Measurements from ENCODE around the gene CACNB2.
"Not testable (repeated sequence)": the region's sequence is repeated elsewhere in the genome, so short reads cannot be mapped to it uniquely, and the experiment has no call there.

The CACNB2 gene

DNA sequence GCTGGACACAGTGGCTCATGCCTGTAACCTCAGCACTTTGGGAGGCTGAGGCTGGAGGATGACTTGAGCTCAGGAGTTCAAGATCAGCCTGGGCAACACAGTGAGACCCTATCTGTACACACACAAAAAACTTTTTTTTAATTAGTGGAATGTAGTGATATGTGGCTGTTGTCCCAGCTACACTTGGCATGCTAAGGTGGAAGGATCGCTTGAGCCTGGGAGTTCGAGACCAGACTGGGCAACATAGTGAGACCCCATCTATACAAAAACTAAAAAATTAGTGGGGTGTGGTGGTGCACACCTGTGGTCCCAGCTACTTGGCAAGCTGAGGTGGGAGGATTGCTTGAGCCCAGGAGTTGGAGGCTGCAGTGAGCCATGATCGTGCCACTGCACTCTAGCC is 68.0 kb downstream of the CACNB2 start:
- H3K18ac ChIP-seq (ENCODE audit: low read depth in 1 of 2, low read length in 2 of 2); H3K4ac ChIP-seq (ENCODE audit: low read depth in 1 of 2, low read length in 2 of 2); H3K4me2 ChIP-seq (ENCODE audit: low read length, poor library complexity, severe bottlenecking); H3K4me3 ChIP-seq (ENCODE audit: insufficient read depth in 1 of 2, low read depth in 1 of 2, low read length in 2 of 2); H3K27ac ChIP-seq (ENCODE audit: low read length, poor library complexity, severe bottlenecking); H2AFZ ChIP-seq (ENCODE audit: low read depth, low read length); H2BK5ac ChIP-seq (ENCODE audit: low read depth, low read length, poor library complexity, severe bottlenecking); H3K9ac ChIP-seq (ENCODE audit: low read length); H4K91ac ChIP-seq (ENCODE audit: low read length); H2AK5ac ChIP-seq (ENCODE audit: low read length, severe bottlenecking); H3K79me1 ChIP-seq (replicated peaks; ENCODE audit: low read length, poor library complexity, severe bottlenecking); H3K14ac ChIP-seq (ENCODE audit: low read length in 2 of 2); H3K23ac ChIP-seq (ENCODE audit: low read length in 2 of 2); H3K36me3 ChIP-seq (ENCODE audit: control insufficient read depth in 1 of 2, insufficient read depth in 2 of 2, low read depth in 1 of 2, low read length in 2 of 2); H2BK15ac ChIP-seq (ENCODE audit: low read depth, poor library complexity, severe bottlenecking); H2BK120ac ChIP-seq (ENCODE audit: low read depth, low read length); DNase-seq; H2BK12ac ChIP-seq (ENCODE audit: low read length in 2 of 2); H3K4me1 ChIP-seq (ENCODE audit: control insufficient read depth, insufficient read depth, low read depth, low read length); H3K9me3 ChIP-seq (ENCODE audit: control insufficient read depth, low read length); H4K8ac ChIP-seq (ENCODE audit: low read length); H3K27me3 ChIP-seq (ENCODE audit: control insufficient read depth in 1 of 2, insufficient read depth in 1 of 2, low read length in 2 of 2): not testable (repeated sequence)
- WGBS = 94% methylated on average over 2 of the region's 3 CpGs

- Histone ChIP-seq H3K27ac (ENCODE audit: low read length, poor library complexity, severe bottlenecking) (no peak overlapping the region), H4K8ac (ENCODE audit: low read length) (no peak overlapping the region), H3K27me3 (ENCODE audit: control insufficient read depth in 1 of 2, insufficient read depth in 1 of 2, low read length in 2 of 2) (peaks cover 4 to 10% of the 10 kb centered on the region in 2 experiments), H3K4me2 (ENCODE audit: low read length, poor library complexity, severe bottlenecking) (no peak overlapping the region), H3K18ac (ENCODE audit: low read depth in 1 of 2, low read length in 2 of 2) (no peak overlapping the region), H3K9me3 (ENCODE audit: control insufficient read depth, low read length) (no peaks in the 10 kb centered on the region), H2BK15ac (ENCODE audit: low read depth, poor library complexity, severe bottlenecking) (no peak overlapping the region), H2AK5ac (ENCODE audit: low read length, severe bottlenecking) (no peak overlapping the region), H3K23ac (ENCODE audit: low read length in 2 of 2) (no peak overlapping the region), H3K14ac (ENCODE audit: low read length in 2 of 2) (no peak overlapping the region), H3K4me1 (ENCODE audit: control insufficient read depth, insufficient read depth, low read depth, low read length) (no peaks in the 10 kb centered on the region), H2AFZ (ENCODE audit: low read depth, low read length) (no peak overlapping the region), H3K4ac (ENCODE audit: low read depth in 1 of 2, low read length in 2 of 2) (no peak overlapping the region), H2BK12ac (ENCODE audit: low read length in 2 of 2) (no peak overlapping the region), H3K36me3 (ENCODE audit: control insufficient read depth in 1 of 2, insufficient read depth in 2 of 2, low read depth in 1 of 2, low read length in 2 of 2) (no peaks in the 10 kb centered on the region), H3K79me1 (replicated peaks; ENCODE audit: low read length, poor library complexity, severe bottlenecking) (no peaks in the 10 kb centered on the region), H2BK5ac (ENCODE audit: low read depth, low read length, poor library complexity, severe bottlenecking) (no peak overlapping the region), H4K91ac (ENCODE audit: low read length) (no peak overlapping the region), H2BK120ac (ENCODE audit: low read depth, low read length) (no peak overlapping the region), H3K4me3 (ENCODE audit: insufficient read depth in 1 of 2, low read depth in 1 of 2, low read length in 2 of 2) (no peak overlapping the region), H3K9ac (ENCODE audit: low read length) (no peak overlapping the region)
- WGBS = 42% methylated on average over 2 of the region's 2 CpGs
- no peak for DNase-seq
These were observed 69.0 kb downstream of the CACNB2 start for GRCh38 chr10:18209241-18209640.

DNA sequence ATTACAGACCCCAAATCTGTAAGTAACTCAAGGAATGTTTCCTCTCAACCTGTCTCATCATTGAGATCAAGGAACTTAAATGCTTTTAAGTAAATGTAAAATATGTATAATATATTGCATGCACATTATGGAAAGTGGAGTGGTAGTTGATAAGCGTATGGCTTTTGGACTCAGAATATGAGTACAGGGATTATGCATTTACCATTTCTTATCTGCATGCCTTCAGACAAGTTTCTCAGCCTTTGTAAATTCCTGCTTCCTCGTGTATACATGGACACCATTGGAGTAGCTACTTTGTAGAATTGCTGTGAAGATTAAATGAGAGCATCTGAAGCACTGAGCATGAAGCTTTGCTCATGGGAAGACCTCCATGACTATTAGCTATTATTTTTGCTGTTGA is 70.5 kb downstream of the CACNB2 start:
- H2AK5ac ChIP-seq (ENCODE audit: low read length, severe bottlenecking) = no peak overlapping the region
- no peaks in the 10 kb centered on the region for H3K9me3 ChIP-seq (ENCODE audit: control insufficient read depth, low read length)
- no peak overlapping the region for H2BK5ac ChIP-seq (ENCODE audit: low read depth, low read length, poor library complexity, severe bottlenecking)
- no peak overlapping the region for H3K18ac ChIP-seq (ENCODE audit: low read depth in 1 of 2, low read length in 2 of 2)
- no peak for DNase-seq
- no peaks in the 10 kb centered on the region for H3K4me1 ChIP-seq (ENCODE audit: control insufficient read depth, insufficient read depth, low read depth, low read length)
- H2BK15ac ChIP-seq (ENCODE audit: low read depth, poor library complexity, severe bottlenecking) = no peak overlapping the region
- H2BK12ac ChIP-seq (ENCODE audit: low read length in 2 of 2) = no peak overlapping the region
- no peak overlapping the region for H4K91ac ChIP-seq (ENCODE audit: low read length)
- H2BK120ac ChIP-seq (ENCODE audit: low read depth, low read length) = no peak overlapping the region
- H3K4me2 ChIP-seq (ENCODE audit: low read length, poor library complexity, severe bottlenecking) = no peak overlapping the region
- WGBS = 93% methylated on average over 1 of the region's 2 CpGs
- no peak overlapping the region for H3K4me3 ChIP-seq (ENCODE audit: insufficient read depth in 1 of 2, low read depth in 1 of 2, low read length in 2 of 2)
- no peak overlapping the region for H3K23ac ChIP-seq (ENCODE audit: low read length in 2 of 2)
- H3K79me1 ChIP-seq (replicated peaks; ENCODE audit: low read length, poor library complexity, severe bottlenecking) = no peaks in the 10 kb centered on the region
- H3K4ac ChIP-seq (ENCODE audit: low read depth in 1 of 2, low read length in 2 of 2) = no peak overlapping the region
- no peaks in the 10 kb centered on the region for H3K36me3 ChIP-seq (ENCODE audit: control insufficient read depth in 1 of 2, insufficient read depth in 2 of 2, low read depth in 1 of 2, low read length in 2 of 2)
- H3K27ac ChIP-seq (ENCODE audit: low read length, poor library complexity, severe bottlenecking) = no peak overlapping the region
- H3K9ac ChIP-seq (ENCODE audit: low read length) = no peak overlapping the region
- H3K27me3 ChIP-seq (ENCODE audit: control insufficient read depth in 1 of 2, insufficient read depth in 1 of 2, low read length in 2 of 2) = peaks cover 4 to 10% of the 10 kb centered on the region in 2 experiments
- no peak overlapping the region for H3K14ac ChIP-seq (ENCODE audit: low read length in 2 of 2)
- H2AFZ ChIP-seq (ENCODE audit: low read depth, low read length) = no peak overlapping the region
- no peak overlapping the region for H4K8ac ChIP-seq (ENCODE audit: low read length)

- DNase-seq = no peak
- no peak overlapping the region for H4K91ac ChIP-seq (ENCODE audit: low read length)
- H3K27ac ChIP-seq (ENCODE audit: low read length, poor library complexity, severe bottlenecking) = no peak overlapping the region
These were observed 71.6 kb downstream of the CACNB2 start for GRCh38 chr10:18211862-18212261.

More at GRCh38 chr10:18211862-18212261, 71.6 kb downstream of the CACNB2 start:
- Histone ChIP-seq H3K4me2 (ENCODE audit: low read length, poor library complexity, severe bottlenecking) (no peak overlapping the region), H3K23ac (ENCODE audit: low read length in 2 of 2) (no peak overlapping the region), H2BK120ac (ENCODE audit: low read depth, low read length) (no peak overlapping the region), H3K4me1 (ENCODE audit: control insufficient read depth, insufficient read depth, low read depth, low read length) (no peaks in the 10 kb centered on the region), H3K18ac (ENCODE audit: low read depth in 1 of 2, low read length in 2 of 2) (no peak overlapping the region), H4K8ac (ENCODE audit: low read length) (no peak overlapping the region), H2AFZ (ENCODE audit: low read depth, low read length) (no peak overlapping the region), H3K36me3 (ENCODE audit: control insufficient read depth in 1 of 2, insufficient read depth in 2 of 2, low read depth in 1 of 2, low read length in 2 of 2) (no peaks in the 10 kb centered on the region), H2BK15ac (ENCODE audit: low read depth, poor library complexity, severe bottlenecking) (no peak overlapping the region), H2BK12ac (ENCODE audit: low read length in 2 of 2) (no peak overlapping the region), H3K9ac (ENCODE audit: low read length) (no peak overlapping the region), H3K14ac (ENCODE audit: low read length in 2 of 2) (no peak overlapping the region), H3K79me1 (replicated peaks; ENCODE audit: low read length, poor library complexity, severe bottlenecking) (no peaks in the 10 kb centered on the region), H3K4ac (ENCODE audit: low read depth in 1 of 2, low read length in 2 of 2) (no peak overlapping the region), H3K9me3 (ENCODE audit: control insufficient read depth, low read length) (no peaks in the 10 kb centered on the region), H3K4me3 (ENCODE audit: insufficient read depth in 1 of 2, low read depth in 1 of 2, low read length in 2 of 2) (no peak overlapping the region), H3K27me3 (ENCODE audit: control insufficient read depth in 1 of 2, insufficient read depth in 1 of 2, low read length in 2 of 2) (peaks cover 4% of the 10 kb centered on the region in 2 experiments), H2AK5ac (ENCODE audit: low read length, severe bottlenecking) (no peak overlapping the region), H2BK5ac (ENCODE audit: low read depth, low read length, poor library complexity, severe bottlenecking) (no peak overlapping the region)
- WGBS = 95% methylated on average over 2 of the region's 4 CpGs

Data from mesenchymal stem cell (in vitro differentiated cells and primary cell).